ENCODE measurements around the gene LCP2. TPM values are rescaled to one million over a fixed set of nuclear protein-coding genes. Genes with fewer than 3 reads are reported as not detected.

LCP2 gene
- total and polyA plus RNA-seq, 3 experiments from 2014 or later = 219 to 288 (median 224) TPM

Other genes with a start within 250 kb of the LCP2 start
- gene FOXI1, start 191.9 kb downstream of the LCP2 start, total RNA-seq = not detected
- gene FOXI1, start 191.9 kb downstream of the LCP2 start, polyA plus RNA-seq = not detected
- not detected for gene C5orf58, start 64.8 kb downstream of the LCP2 start, total RNA-seq
- gene C5orf58, start 64.8 kb downstream of the LCP2 start, polyA plus RNA-seq = 0.99 TPM
- gene KCNMB1, start 91.6 kb upstream of the LCP2 start, total RNA-seq = not detected
- not detected for gene KCNMB1, start 91.6 kb upstream of the LCP2 start, polyA plus RNA-seq
- not detected for gene KCNIP1, start 206.2 kb upstream of the LCP2 start, total RNA-seq
- not detected for gene KCNIP1, start 206.2 kb upstream of the LCP2 start, polyA plus RNA-seq

Data from CD8-positive, alpha-beta memory T cell (primary cell).